ENCODE measurements around the gene ARSB.

Gene ARSB

GRCh38 chr5:78895616-78896015 lies 89.5 kb downstream of the ARSB start:
- no peak for TF ChIP-seq POLR2AphosphoS5 (IDR thresholded peaks at IDR 0.05; ENCODE audit: low read depth)
- no peak for TF ChIP-seq REST (IDR thresholded peaks at IDR 0.05; ENCODE audit: insufficient replicate concordance, low read depth)
- no peak for TF ChIP-seq GABPA (IDR thresholded peaks at IDR 0.05; ENCODE audit: low read depth)
- TF ChIP-seq CTCF (IDR thresholded peaks at IDR 0.05; ENCODE audit: insufficient read depth, low read length) = no peak
- no peak for TF ChIP-seq SPI1 (IDR thresholded peaks at IDR 0.05; ENCODE audit: borderline replicate concordance, low read depth)
- no peak overlapping the region for H3K27ac ChIP-seq (replicated peaks)
- no peak overlapping the region for H3K4me3 ChIP-seq (replicated peaks; ENCODE audit: insufficient read depth, low read length)
- no peaks in the 10 kb centered on the region for H3K27me3 ChIP-seq (ENCODE audit: insufficient read depth, poor library complexity, severe bottlenecking)
- no peak for DNase-seq (ENCODE audit: low read depth in 1 of 2, low spot score in 1 of 2)

- no peak for TF ChIP-seq CTCF (IDR thresholded peaks at IDR 0.05; ENCODE audit: insufficient read depth, low read length)
- TF ChIP-seq SPI1 (IDR thresholded peaks at IDR 0.05; ENCODE audit: borderline replicate concordance, low read depth) = no peak
- TF ChIP-seq GABPA (IDR thresholded peaks at IDR 0.05; ENCODE audit: low read depth) = no peak
- TF ChIP-seq POLR2AphosphoS5 (IDR thresholded peaks at IDR 0.05; ENCODE audit: low read depth) = no peak
- TF ChIP-seq REST (IDR thresholded peaks at IDR 0.05; ENCODE audit: insufficient replicate concordance, low read depth) = no peak
- no peaks in the 10 kb centered on the region for H3K27me3 ChIP-seq (ENCODE audit: insufficient read depth, poor library complexity, severe bottlenecking)
- H3K4me3 ChIP-seq (replicated peaks; ENCODE audit: insufficient read depth, low read length) = no peak overlapping the region
- H3K27ac ChIP-seq (replicated peaks) = no peak overlapping the region
- no peak for DNase-seq (ENCODE audit: low read depth in 1 of 2, low spot score in 1 of 2)
Measured at GRCh38 chr5:78893940-78894677, 91.0 kb downstream of the ARSB start.

GRCh38 chr5:78890667-78891379 lies 94.3 kb downstream of the ARSB start:
- TF ChIP-seq CTCF (IDR thresholded peaks at IDR 0.05; ENCODE audit: insufficient read depth, low read length) (no peak), REST (IDR thresholded peaks at IDR 0.05; ENCODE audit: insufficient replicate concordance, low read depth) (no peak), GABPA (IDR thresholded peaks at IDR 0.05; ENCODE audit: low read depth) (no peak), SPI1 (IDR thresholded peaks at IDR 0.05; ENCODE audit: borderline replicate concordance, low read depth) (no peak), POLR2AphosphoS5 (IDR thresholded peaks at IDR 0.05; ENCODE audit: low read depth) (no peak)
- DNase-seq (ENCODE audit: low read depth in 1 of 2, low spot score in 1 of 2) = no peak
- H3K27ac ChIP-seq (replicated peaks) = no peak overlapping the region
- no peaks in the 10 kb centered on the region for H3K27me3 ChIP-seq (ENCODE audit: insufficient read depth, poor library complexity, severe bottlenecking)
- no peak overlapping the region for H3K4me3 ChIP-seq (replicated peaks; ENCODE audit: insufficient read depth, low read length)
